ENCODE data around the gene IFI27L1.

The IFI27L1 gene

DNA sequence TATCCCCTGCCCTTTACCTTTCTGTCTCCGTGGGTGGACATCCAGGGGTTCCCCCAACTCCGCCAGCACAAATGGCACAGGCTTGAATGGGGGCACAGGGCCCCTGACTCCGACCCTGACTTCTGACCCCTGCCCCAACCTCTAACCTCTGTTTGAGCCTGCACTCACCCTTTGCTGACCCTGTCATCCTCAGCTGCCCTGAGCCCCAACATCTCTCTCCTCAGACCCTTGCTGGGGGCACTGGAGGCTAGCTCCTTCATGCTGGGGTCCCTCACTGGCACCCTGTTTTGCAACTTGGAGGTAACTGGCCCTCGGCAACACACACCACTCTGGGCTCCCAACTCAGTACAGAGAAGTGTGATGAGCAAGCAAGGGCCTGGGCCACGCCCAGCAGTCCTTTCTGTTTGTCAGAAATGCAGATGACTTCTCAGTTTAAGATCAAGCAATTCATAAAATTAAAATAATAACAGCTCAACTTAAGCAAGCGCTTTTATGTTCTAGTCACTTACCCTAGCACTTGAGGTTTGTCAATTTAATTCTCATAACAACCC lies 31.5 kb downstream of the IFI27L1 start:
- H3K4me3 ChIP-seq (ENCODE audit: control insufficient read depth, low read depth, low read length) = no peak overlapping the region
- TF ChIP-seq, protein P1, sequence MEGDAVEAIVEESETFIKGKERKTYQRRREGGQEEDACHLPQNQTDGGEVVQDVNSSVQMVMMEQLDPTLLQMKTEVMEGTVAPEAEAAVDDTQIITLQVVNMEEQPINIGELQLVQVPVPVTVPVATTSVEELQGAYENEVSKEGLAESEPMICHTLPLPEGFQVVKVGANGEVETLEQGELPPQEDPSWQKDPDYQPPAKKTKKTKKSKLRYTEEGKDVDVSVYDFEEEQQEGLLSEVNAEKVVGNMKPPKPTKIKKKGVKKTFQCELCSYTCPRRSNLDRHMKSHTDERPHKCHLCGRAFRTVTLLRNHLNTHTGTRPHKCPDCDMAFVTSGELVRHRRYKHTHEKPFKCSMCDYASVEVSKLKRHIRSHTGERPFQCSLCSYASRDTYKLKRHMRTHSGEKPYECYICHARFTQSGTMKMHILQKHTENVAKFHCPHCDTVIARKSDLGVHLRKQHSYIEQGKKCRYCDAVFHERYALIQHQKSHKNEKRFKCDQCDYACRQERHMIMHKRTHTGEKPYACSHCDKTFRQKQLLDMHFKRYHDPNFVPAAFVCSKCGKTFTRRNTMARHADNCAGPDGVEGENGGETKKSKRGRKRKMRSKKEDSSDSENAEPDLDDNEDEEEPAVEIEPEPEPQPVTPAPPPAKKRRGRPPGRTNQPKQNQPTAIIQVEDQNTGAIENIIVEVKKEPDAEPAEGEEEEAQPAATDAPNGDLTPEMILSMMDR (conservative IDR thresholded peaks at IDR 0.05; ENCODE audit: control insufficient read depth, insufficient read depth, low read depth, low read length) = no peak
- DNase-seq (ENCODE audit: low read depth) = no peak

DNA sequence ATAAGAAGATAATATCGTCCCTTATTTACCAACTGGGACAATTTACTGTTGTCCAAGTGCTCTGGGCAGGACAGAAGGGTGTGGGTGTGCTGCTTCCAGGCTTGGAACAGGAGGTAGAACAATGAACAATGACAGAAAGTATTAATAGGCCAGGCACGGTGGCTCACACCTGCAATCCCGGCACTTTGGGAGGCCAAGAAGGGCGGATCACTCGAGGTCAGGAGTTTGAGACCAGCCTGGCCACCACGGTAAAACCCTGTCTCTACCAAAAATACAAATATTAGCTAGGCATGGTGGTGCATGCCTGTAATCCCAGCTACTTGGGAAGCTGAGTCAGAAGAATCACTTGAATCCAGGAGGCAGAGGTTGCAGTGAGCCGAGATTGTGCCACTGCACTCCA lies 32.0 kb downstream of the IFI27L1 start:
- DNase-seq (ENCODE audit: low read depth) = no peak
- TF ChIP-seq, protein P1 (conservative IDR thresholded peaks at IDR 0.05; ENCODE audit: control insufficient read depth, insufficient read depth, low read depth, low read length) = no peak
- H3K4me3 ChIP-seq (ENCODE audit: control insufficient read depth, low read depth, low read length) = no peak overlapping the region

DNA sequence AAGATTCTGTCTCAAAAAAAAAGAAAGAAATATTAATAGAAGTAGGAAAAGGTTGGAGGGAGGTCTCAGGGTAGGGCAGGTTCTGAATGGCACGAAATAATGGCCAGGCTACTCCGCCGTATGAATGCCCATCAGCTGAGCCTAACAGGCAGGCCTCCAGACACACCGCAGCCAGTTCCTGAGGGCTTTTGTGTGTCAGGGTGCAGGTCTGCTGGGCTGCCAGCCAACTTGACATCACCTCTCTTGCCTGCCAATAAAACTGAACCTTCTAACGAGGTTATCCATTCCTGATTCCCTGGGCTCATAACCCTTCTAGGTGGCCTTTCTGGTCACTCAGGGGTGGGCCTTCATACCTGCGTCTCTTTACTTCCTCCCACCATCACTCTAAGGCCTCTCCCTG lies 32.4 kb downstream of the IFI27L1 start:
- DNase-seq (ENCODE audit: low read depth) = peak; percentile 49
- TF ChIP-seq, protein P1 (conservative IDR thresholded peaks at IDR 0.05; ENCODE audit: control insufficient read depth, insufficient read depth, low read depth, low read length) = no peak
- H3K4me3 ChIP-seq (ENCODE audit: control insufficient read depth, low read depth, low read length) = no peak overlapping the region

DNA sequence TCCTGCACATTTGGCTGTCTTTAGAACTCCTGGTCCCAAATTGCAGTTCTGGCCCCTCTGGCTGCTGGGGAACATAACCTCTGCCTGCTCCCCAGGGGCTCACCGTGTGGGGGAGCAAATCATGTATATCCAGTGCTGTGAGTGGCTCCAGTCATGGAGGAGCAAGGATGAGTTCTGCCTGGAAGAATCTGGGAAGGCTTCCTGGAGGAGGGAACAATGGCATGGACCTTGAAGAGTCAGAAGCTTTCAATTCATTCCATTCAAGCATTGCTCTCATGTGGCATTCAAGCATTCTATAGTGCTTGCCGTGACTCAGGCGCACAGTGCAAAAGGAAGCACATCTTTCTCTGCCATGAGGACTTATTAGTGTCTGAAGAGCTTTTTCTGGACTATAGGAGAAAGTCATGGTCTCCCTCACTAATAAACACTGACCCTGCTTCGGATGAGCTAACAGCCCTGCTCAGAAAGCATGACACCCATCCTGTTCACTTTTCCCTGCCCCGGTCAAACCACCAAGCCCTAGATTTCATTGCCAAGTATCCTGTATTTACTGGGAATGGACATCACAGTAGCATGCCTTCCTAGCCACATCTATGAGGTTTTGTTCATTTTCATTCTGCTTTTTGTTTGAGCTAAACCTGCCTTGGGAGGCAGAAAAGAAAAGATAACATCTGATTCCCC lies 32.9 kb downstream of the IFI27L1 start:
- H3K4me3 ChIP-seq (ENCODE audit: control insufficient read depth, low read depth, low read length) = no peak overlapping the region
- peak; percentile 38 for DNase-seq (ENCODE audit: low read depth)
- TF ChIP-seq, protein P1 (conservative IDR thresholded peaks at IDR 0.05; ENCODE audit: control insufficient read depth, insufficient read depth, low read depth, low read length) = no peak

DNA sequence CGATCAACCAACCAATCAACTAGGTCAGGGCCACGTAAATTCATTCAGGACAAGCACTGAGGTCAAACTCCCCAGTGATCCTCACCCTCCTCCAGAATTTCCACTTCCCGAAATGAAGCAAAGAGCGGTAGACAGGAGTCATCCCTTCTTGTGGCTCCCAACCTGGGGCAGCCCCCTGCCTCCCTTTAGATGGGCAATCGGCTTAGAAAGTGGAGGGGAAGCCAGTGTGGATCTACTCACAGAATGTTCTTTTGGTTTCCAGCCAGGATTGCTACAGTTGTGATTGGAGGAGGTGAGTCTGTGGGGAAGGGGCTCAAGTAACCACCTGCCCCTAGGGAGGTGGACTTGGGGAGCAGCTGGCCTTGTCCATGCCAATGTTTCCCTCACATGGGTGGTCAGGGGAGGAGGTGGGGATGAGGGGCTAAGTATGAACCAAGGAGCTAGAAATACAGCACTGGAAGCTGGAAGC lies 33.5 kb downstream of the IFI27L1 start:
- TF ChIP-seq, protein P1 (conservative IDR thresholded peaks at IDR 0.05; ENCODE audit: control insufficient read depth, insufficient read depth, low read depth, low read length) = no peak
- H3K4me3 ChIP-seq (ENCODE audit: control insufficient read depth, low read depth, low read length) = no peak overlapping the region
- no peak for DNase-seq (ENCODE audit: low read depth)

DNA sequence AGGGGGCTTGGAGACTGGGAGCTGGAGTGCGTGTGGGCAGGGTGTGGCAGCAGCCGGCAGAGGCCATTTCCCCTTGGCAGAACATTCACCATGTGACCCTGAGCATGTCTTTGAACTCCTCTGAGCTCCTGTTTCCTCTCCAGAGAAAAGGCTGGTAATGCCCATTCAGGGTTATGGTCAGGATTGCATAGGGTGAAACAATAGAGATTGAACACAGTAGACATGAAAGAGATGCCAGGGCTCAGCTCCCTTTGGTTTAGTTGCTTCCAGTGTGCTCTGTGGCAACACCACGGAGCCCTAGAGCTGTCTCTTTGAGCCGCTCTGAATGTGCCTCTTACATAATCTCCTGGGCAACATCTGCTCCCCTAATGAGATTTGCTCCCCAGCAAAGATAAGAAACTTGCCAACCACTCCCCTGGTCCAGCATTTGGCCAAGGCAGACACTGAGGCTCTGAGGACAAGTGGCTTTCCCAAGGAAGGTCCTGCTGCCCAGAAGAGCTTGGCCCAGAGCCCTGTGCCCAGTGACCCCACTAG lies 34.0 kb downstream of the IFI27L1 start:
- no peak for DNase-seq (ENCODE audit: low read depth)
- no peak overlapping the region for H3K4me3 ChIP-seq (ENCODE audit: control insufficient read depth, low read depth, low read length)
- TF ChIP-seq, protein P1 (conservative IDR thresholded peaks at IDR 0.05; ENCODE audit: control insufficient read depth, insufficient read depth, low read depth, low read length) = no peak

Data from fibroblast of mammary gland (primary cell).